GM18511 (cell line): ENCODE measurements around the gene FGFBP3.
"Not testable (repeated sequence)": the region's sequence is repeated elsewhere in the genome, so short reads cannot be mapped to it uniquely, and the experiment has no call there.

Experiments
- ATAC-seq: cut with Tn5 transposase; IDR thresholded peaks from one replicate; pipeline ENCODE4 v1.9.1; 2021; ENCODE audit warnings: mild to moderate bottlenecking, moderate library complexity; ENCODE audit not compliant: unreplicated experiment

The FGFBP3 gene

GRCh38 chr10:91901784-91902677, 7.3 kb downstream of the FGFBP3 start:
- no peak for ATAC-seq

- no peak for ATAC-seq
Observed at GRCh38 chr10:91897421-91897820, 11.9 kb downstream of the FGFBP3 start.

- no peak for ATAC-seq
Observed at GRCh38 chr10:91896212-91896756, 13.0 kb downstream of the FGFBP3 start.

- ATAC-seq: not testable (repeated sequence)
Observed at GRCh38 chr10:91894261-91894685, 15.0 kb downstream of the FGFBP3 start.

GRCh38 chr10:91893051-91893450, 16.2 kb downstream of the FGFBP3 start:
- no peak for ATAC-seq

- no peak for ATAC-seq
Observed at GRCh38 chr10:91891125-91892001, 17.9 kb downstream of the FGFBP3 start.

GRCh38 chr10:91887272-91888076, 21.8 kb downstream of the FGFBP3 start:
- no peak for ATAC-seq

GRCh38 chr10:91886954-91887271, 22.4 kb downstream of the FGFBP3 start:
- ATAC-seq: no peak

GRCh38 chr10:91885362-91886079, 23.8 kb downstream of the FGFBP3 start:
- no peak for ATAC-seq

- ATAC-seq: no peak
Observed at GRCh38 chr10:91884536-91884935, 24.8 kb downstream of the FGFBP3 start.

GRCh38 chr10:91883549-91884444, 25.5 kb downstream of the FGFBP3 start:
- no peak for ATAC-seq

- no peak for ATAC-seq
Observed at GRCh38 chr10:91880310-91880709, 29.0 kb downstream of the FGFBP3 start.

GRCh38 chr10:91879515-91880170, 29.6 kb downstream of the FGFBP3 start:
- ATAC-seq: no peak

GRCh38 chr10:91875779-91876178, 33.5 kb downstream of the FGFBP3 start:
- ATAC-seq: no peak

GRCh38 chr10:91875156-91875555, 34.1 kb downstream of the FGFBP3 start:
- ATAC-seq: no peak

GRCh38 chr10:91865562-91866081, 43.7 kb downstream of the FGFBP3 start:
- ATAC-seq: no peak

GRCh38 chr10:91864744-91865143, 44.5 kb downstream of the FGFBP3 start:
- ATAC-seq: no peak

- no peak for ATAC-seq
Observed at GRCh38 chr10:91864099-91864498, 45.2 kb downstream of the FGFBP3 start.
